Transverse colon (tissue), 3 donors: ENCODE measurements around the gene PTPRN2.

ENCODE experiments used
- EP300 ChIP-seq: sonication (generic); formaldehyde crosslinking; IDR thresholded peaks from one replicate; pipeline ENCODE4 v1.6.1; 2017; ENCODE audit warnings: antibody characterized with exemption, low read depth
- POLR2A ChIP-seq: fragments of 450-650 bp; IDR thresholded peaks from one replicate; pipeline ENCODE4 v1.6.1; 2016; ENCODE audit warnings: antibody characterized with exemption, mild to moderate bottlenecking, moderate library complexity
- TF ChIP-seq, protein P1 (sequence below), 5 experiments: fragments of 200-600 bp in 3 of 5; fragments of 450-650 bp in 2 of 5; sonication (generic) in 3 of 5; IDR thresholded peaks; 1 replicate in 2 of 5; 2 replicates in 3 of 5; pipeline ENCODE4 v1.5.1; 2016 to 2017; ENCODE audit warnings: antibody characterized with exemption in 5 of 5, inconsistent platforms in 3 of 5, mild to moderate bottlenecking in 2 of 5, moderate library complexity in 1 of 5

DNA sequence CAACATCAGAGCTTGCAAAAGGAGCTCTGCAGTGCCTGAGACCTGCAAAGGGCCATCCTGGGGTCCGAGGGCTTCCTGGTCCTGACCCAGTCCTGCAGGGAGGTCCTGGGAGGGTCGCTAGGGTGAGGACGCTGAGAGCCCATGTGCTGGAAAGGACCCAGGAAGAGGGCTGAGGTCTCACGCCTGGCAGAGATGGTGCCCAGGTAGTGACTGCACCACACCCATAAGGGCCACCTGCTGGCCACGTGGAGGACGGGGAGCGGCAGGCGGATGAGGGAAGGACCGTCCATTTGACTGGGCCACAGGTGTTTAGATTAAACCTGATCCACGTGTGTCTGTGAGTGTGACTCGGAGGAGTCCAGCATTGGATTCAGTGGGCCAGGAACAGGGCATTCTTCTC lies 858.1 kb downstream of the PTPRN2 start:
- TF ChIP-seq, protein P1, sequence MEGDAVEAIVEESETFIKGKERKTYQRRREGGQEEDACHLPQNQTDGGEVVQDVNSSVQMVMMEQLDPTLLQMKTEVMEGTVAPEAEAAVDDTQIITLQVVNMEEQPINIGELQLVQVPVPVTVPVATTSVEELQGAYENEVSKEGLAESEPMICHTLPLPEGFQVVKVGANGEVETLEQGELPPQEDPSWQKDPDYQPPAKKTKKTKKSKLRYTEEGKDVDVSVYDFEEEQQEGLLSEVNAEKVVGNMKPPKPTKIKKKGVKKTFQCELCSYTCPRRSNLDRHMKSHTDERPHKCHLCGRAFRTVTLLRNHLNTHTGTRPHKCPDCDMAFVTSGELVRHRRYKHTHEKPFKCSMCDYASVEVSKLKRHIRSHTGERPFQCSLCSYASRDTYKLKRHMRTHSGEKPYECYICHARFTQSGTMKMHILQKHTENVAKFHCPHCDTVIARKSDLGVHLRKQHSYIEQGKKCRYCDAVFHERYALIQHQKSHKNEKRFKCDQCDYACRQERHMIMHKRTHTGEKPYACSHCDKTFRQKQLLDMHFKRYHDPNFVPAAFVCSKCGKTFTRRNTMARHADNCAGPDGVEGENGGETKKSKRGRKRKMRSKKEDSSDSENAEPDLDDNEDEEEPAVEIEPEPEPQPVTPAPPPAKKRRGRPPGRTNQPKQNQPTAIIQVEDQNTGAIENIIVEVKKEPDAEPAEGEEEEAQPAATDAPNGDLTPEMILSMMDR (IDR thresholded peaks at IDR 0.05): no peak
- TF ChIP-seq EP300 (no peak), POLR2A (no peak)
